Suprapubic skin (tissue), 4 donors: ENCODE measurements around the gene AHNAK. TPM values are rescaled to one million over a fixed set of nuclear protein-coding genes. Genes with fewer than 3 reads are reported as not detected.

Experiments
- DNase-seq, 2 donors: peaks; one replicate each; pipeline ENCODE4 v3.0.0-alpha.2; 2019; ENCODE audit warnings: low spot score in 2 of 2
- H3K27ac ChIP-seq: fragments of 200-600 bp; sonication (generic); one replicate; pipeline ENCODE4 v1.5.1; 2019
- H3K27me3 ChIP-seq: fragments of 200-600 bp; sonication (generic); one replicate; pipeline ENCODE4 v1.5.1; 2019
- H3K36me3 ChIP-seq: fragments of 200-600 bp; sonication (generic); one replicate; pipeline ENCODE4 v1.5.1; 2019
- H3K4me1 ChIP-seq: fragments of 200-600 bp; sonication (generic); one replicate; pipeline ENCODE4 v1.5.1; 2019
- H3K4me3 ChIP-seq: fragments of 200-600 bp; sonication (generic); one replicate; pipeline ENCODE4 v1.5.1; 2019; ENCODE audit warnings: mild to moderate bottlenecking
- H3K9me3 ChIP-seq: fragments of 200-600 bp; sonication (generic); one replicate; pipeline ENCODE4 v1.5.1; 2019
- CTCF ChIP-seq, 2 donors: fragments of 200-600 bp in 1 of 2; fragments of 450-650 bp in 1 of 2; sonication (generic) in 1 of 2; IDR thresholded peaks; one replicate each; pipeline ENCODE4 v1.5.1; 2016 to 2019; ENCODE audit warnings: antibody characterized with exemption in 2 of 2, mild to moderate bottlenecking in 1 of 2, moderate library complexity in 1 of 2
- EP300 ChIP-seq: sonication (generic); formaldehyde crosslinking; IDR thresholded peaks from one replicate; pipeline ENCODE4 v1.6.1; 2017; ENCODE audit warnings: antibody characterized with exemption
- POLR2A ChIP-seq, 2 donors: fragments of 450-650 bp; IDR thresholded peaks; one replicate each; pipeline ENCODE4 v1.6.1; 2017; ENCODE audit warnings: antibody characterized with exemption in 2 of 2, mild to moderate bottlenecking in 2 of 2, moderate library complexity in 2 of 2
- POLR2AphosphoS5 ChIP-seq, 3 donors: sonication (generic); formaldehyde crosslinking; IDR thresholded peaks; one replicate each; pipeline ENCODE4 v1.6.1; 2017; ENCODE audit warnings: antibody characterized with exemption in 3 of 3
- WGBS: methylation state at CpG from one replicate; pipeline ENCODE4 v1.1.5; 2018; 5-methylcytosine and 5-hydroxymethylcytosine counted together
- total RNA-seq, 4 donors: library from RNA; depleted of rRNA; stranded (reverse); fragments of >200 nt; gene quantifications; one replicate each; pipeline ENCODE4 v1.1.0, GENCODE V29; 2016

AHNAK gene
- total RNA-seq, 4 donors from 2014 or later, result 1,174 to 1,475 (median 1,322) TPM

GRCh38 chr11:62439785-62440602 is 106.6 kb downstream of the AHNAK start:
- Histone ChIP-seq H3K36me3 (no peaks in the 10 kb centered on the region), H3K4me3 (peak overlapping the region; percentile 14), H3K27me3 (no peaks in the 10 kb centered on the region), H3K9me3 (no peaks in the 10 kb centered on the region), H3K4me1 (peaks cover 52% of the 10 kb centered on the region), H3K27ac (peak overlapping the region; percentile 82)
- DNase-seq, result peak in 1 of 2 donors; percentile 78
- 42% methylated on average over 22 of the region's 23 CpGs for WGBS
- TF ChIP-seq POLR2AphosphoS5 (IDR thresholded peaks at IDR 0.05) (peak in 2 of 3 donors; percentile 35 to 51), EP300 (no peak), POLR2A (IDR thresholded peaks at IDR 0.05) (no peak), CTCF (IDR thresholded peaks at IDR 0.05) (no peak)

GRCh38 chr11:62438641-62439040 is 108.0 kb downstream of the AHNAK start:
- Histone ChIP-seq H3K9me3 (no peaks in the 10 kb centered on the region), H3K4me3 (no peak overlapping the region), H3K36me3 (no peaks in the 10 kb centered on the region), H3K4me1 (peaks cover 51% of the 10 kb centered on the region), H3K27me3 (no peaks in the 10 kb centered on the region), H3K27ac (no peak overlapping the region)
- 91% methylated on average over 4 of the region's 4 CpGs for WGBS
- DNase-seq, result no peak
- no peak for TF ChIP-seq POLR2AphosphoS5 (IDR thresholded peaks at IDR 0.05)
- no peak for TF ChIP-seq CTCF (IDR thresholded peaks at IDR 0.05)
- TF ChIP-seq POLR2A (IDR thresholded peaks at IDR 0.05), result no peak
- TF ChIP-seq EP300, result no peak

GRCh38 chr11:62437616-62438015 is 109.0 kb downstream of the AHNAK start:
- no peaks in the 10 kb centered on the region for H3K27me3 ChIP-seq
- no peak for TF ChIP-seq EP300
- no peak for TF ChIP-seq POLR2A (IDR thresholded peaks at IDR 0.05)
- no peak for TF ChIP-seq POLR2AphosphoS5 (IDR thresholded peaks at IDR 0.05)
- TF ChIP-seq CTCF (IDR thresholded peaks at IDR 0.05), result no peak
- DNase-seq, result no peak
- H3K9me3 ChIP-seq, result no peaks in the 10 kb centered on the region
- WGBS, result 100% methylated on average over 1 of the region's 1 CpG
- no peak overlapping the region for H3K27ac ChIP-seq
- H3K36me3 ChIP-seq, result no peaks in the 10 kb centered on the region
- peaks cover 52% of the 10 kb centered on the region for H3K4me1 ChIP-seq
- no peak overlapping the region for H3K4me3 ChIP-seq

- DNase-seq, result no peak
- H3K27ac ChIP-seq, result peak overlapping the region; percentile 71
- no peak overlapping the region for H3K4me3 ChIP-seq
- H3K27me3 ChIP-seq, result no peaks in the 10 kb centered on the region
- WGBS, result 45% methylated on average over 5 of the region's 5 CpGs
- H3K36me3 ChIP-seq, result no peaks in the 10 kb centered on the region
- peaks cover 63% of the 10 kb centered on the region for H3K4me1 ChIP-seq
- no peak for TF ChIP-seq CTCF (IDR thresholded peaks at IDR 0.05)
- no peak for TF ChIP-seq POLR2AphosphoS5 (IDR thresholded peaks at IDR 0.05)
- TF ChIP-seq EP300, result no peak
- TF ChIP-seq POLR2A (IDR thresholded peaks at IDR 0.05), result no peak
- H3K9me3 ChIP-seq, result no peaks in the 10 kb centered on the region
These were observed 110.6 kb downstream of the AHNAK start for GRCh38 chr11:62435846-62436660.

- Histone ChIP-seq H3K9me3 (no peaks in the 10 kb centered on the region), H3K36me3 (no peaks in the 10 kb centered on the region), H3K4me1 (peaks cover 58% of the 10 kb centered on the region), H3K27ac (peak overlapping the region; percentile 83), H3K4me3 (no peak overlapping the region), H3K27me3 (no peaks in the 10 kb centered on the region)
- 67% methylated on average over 6 of the region's 6 CpGs for WGBS
- TF ChIP-seq CTCF (IDR thresholded peaks at IDR 0.05) (no peak), POLR2A (IDR thresholded peaks at IDR 0.05) (no peak), POLR2AphosphoS5 (IDR thresholded peaks at IDR 0.05) (peak in 1 of 3 donors; percentile 11), EP300 (no peak)
- no peak for DNase-seq
These were observed 112.7 kb downstream of the AHNAK start for GRCh38 chr11:62433904-62434276.
